PC-9 (cell line): ENCODE measurements around the gene MS4A7. TPM values are rescaled to one million over a fixed set of nuclear protein-coding genes. Genes with fewer than 3 reads are reported as not detected.

Experiments
- BruUV-seq: library from RNA; stranded (reverse); fragments of 400-500 nt; replicated peaks from 2 replicates; lab custom pipeline; 2021; lab: Mats Ljungman, UMichigan
- CTCF ChIA-PET: fragments of 300-600 bp; sonication (Branson Sonifier 250); formaldehyde crosslinking; loops from one replicate; lab custom pipeline; 2022; ENCODE audit warnings: antibody characterized with exemption; lab: Charles Lee
- POLR2A ChIA-PET: fragments of 300-600 bp; sonication (Branson Sonifier 250); formaldehyde crosslinking; loops from one replicate; lab custom pipeline; 2022; ENCODE audit warnings: antibody characterized with exemption; ENCODE audit not compliant: unreplicated experiment; lab: Charles Lee
- DNase-seq, 2 experiments: peaks; one replicate each; pipeline versions ENCODE4 v3.0.0 to v3.0.0-alpha.2; 2015 to 2022; ENCODE audit warnings: mixed read lengths in 1 of 2
- H2AFZ ChIP-seq: fragments of 200-600 bp; sonication (generic); 2 replicates; pipeline ENCODE4 v1.8.1; 2017; ENCODE audit warnings: antibody characterized with exemption
- H3F3A ChIP-seq: fragments of 200-600 bp; sonication (generic); 2 replicates; pipeline ENCODE4 v1.8.1; 2017; ENCODE audit warnings: antibody characterized with exemption, mild to moderate bottlenecking, low read depth; ENCODE audit not compliant: insufficient read depth
- H3K27ac ChIP-seq: fragments of 200-600 bp; sonication (generic); 2 replicates; pipeline ENCODE4 v1.6.1; 2016; ENCODE audit warnings: mixed run types
- H3K27me3 ChIP-seq: fragments of 200-600 bp; sonication (generic); 2 replicates; pipeline ENCODE4 v1.6.1; 2016; ENCODE audit warnings: low read depth, mixed run types; ENCODE audit not compliant: insufficient read depth
- H3K36me3 ChIP-seq: fragments of 200-600 bp; sonication (generic); 2 replicates; pipeline ENCODE4 v1.6.1; 2016; ENCODE audit warnings: low read depth, mixed run types
- H3K4me1 ChIP-seq: fragments of 200-600 bp; sonication (generic); replicated peaks from 2 replicates; pipeline ENCODE4 v1.6.1; 2016; ENCODE audit warnings: mixed run types; ENCODE audit not compliant: insufficient read depth
- H3K4me2 ChIP-seq: fragments of 200-600 bp; sonication (generic); 2 replicates; pipeline ENCODE4 v1.6.1; 2017; ENCODE audit warnings: mixed run types
- H3K4me3 ChIP-seq: fragments of 200-600 bp; sonication (generic); 2 replicates; pipeline ENCODE4 v1.6.1; 2016; ENCODE audit warnings: mixed run types
- H3K79me2 ChIP-seq: fragments of 200-600 bp; sonication (generic); 2 replicates; pipeline ENCODE4 v1.6.1; 2017; ENCODE audit warnings: low read depth, mixed run types
- H3K9me2 ChIP-seq: fragments of 200-600 bp; sonication (generic); 2 replicates; pipeline ENCODE4 v1.8.1; 2017; ENCODE audit warnings: mild to moderate bottlenecking; ENCODE audit not compliant: insufficient read depth
- H3K9me3 ChIP-seq: fragments of 200-600 bp; sonication (generic); 2 replicates; pipeline ENCODE4 v1.8.1; 2016; ENCODE audit warnings: low read depth; ENCODE audit not compliant: insufficient read depth
- H4K20me1 ChIP-seq: fragments of 200-600 bp; sonication (generic); 2 replicates; pipeline ENCODE4 v1.8.1; 2017; ENCODE audit not compliant: insufficient read depth
- EZH2 ChIP-seq: fragments of 200-600 bp; sonication (generic); IDR thresholded peaks from 2 replicates; pipeline ENCODE4 v1.8.0; 2017; ENCODE audit warnings: antibody characterized with exemption, low read depth
- intact Hi-C: fragments of 100-400 bp; cut with micrococcal nuclease; formaldehyde crosslinking; loops from one replicate; pipeline ENCODE4 v1.10.0; 2022; ENCODE audit not compliant: unreplicated experiment
- total RNA-seq: library from RNA; stranded (reverse); gene quantifications from 2 replicates; pipeline ENCODE4 v1.2.3, GENCODE V29; 2021
- TF ChIP-seq, protein P1 (sequence below): fragments of 200-600 bp; sonication (generic); conservative IDR thresholded peaks from 2 replicates; pipeline ENCODE4 v1.6.1; 2017; ENCODE audit warnings: mixed run types, antibody characterized with exemption, mild to moderate bottlenecking, moderate library complexity

MS4A7 gene
- total RNA-seq, 1 experiment from 2014 or later, result not detected

DNA sequence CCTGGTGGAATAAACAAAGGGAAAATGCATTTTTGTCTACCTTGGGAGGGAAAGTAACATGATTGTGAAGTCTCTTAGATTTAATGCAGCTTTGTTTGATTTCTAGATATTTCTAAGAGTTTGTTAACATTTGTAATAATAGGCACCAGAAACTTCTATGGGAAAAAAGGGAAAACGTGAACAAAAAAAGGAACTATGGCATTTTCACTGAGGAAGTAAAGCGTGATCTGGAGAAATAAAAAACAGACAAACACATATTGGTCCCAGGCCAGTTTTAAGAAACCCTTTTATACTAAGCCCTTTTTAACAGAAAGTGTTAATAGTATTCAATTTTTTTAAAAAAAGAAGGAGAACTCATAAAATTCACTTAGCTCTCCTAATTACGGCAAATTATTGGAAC is 6.9 kb upstream of the MS4A7 start:
- BruUV-seq, result no TSS peak
- Histone ChIP-seq H3K27me3 (peaks cover 63% of the 10 kb centered on the region), H3K27ac (no peak overlapping the region), H3K9me2 (no peaks in the 10 kb centered on the region), H3F3A (no peaks in the 10 kb centered on the region), H3K4me3 (no peak overlapping the region), H3K4me2 (no peak overlapping the region), H3K4me1 (peaks cover 12% of the 10 kb centered on the region; the same call in 1 of the 2 replicates), H4K20me1 (no peaks in the 10 kb centered on the region; the same call in 1 of the 2 replicates), H2AFZ (no peak overlapping the region), H3K79me2 (no peaks in the 10 kb centered on the region), H3K36me3 (no peaks in the 10 kb centered on the region), H3K9me3 (peaks cover 3% of the 10 kb centered on the region; the same call in 1 of the 2 replicates)
- no peak for DNase-seq
- POLR2A ChIA-PET, result no interaction called here
- CTCF ChIA-PET, result no interaction called here
- intact Hi-C loops, result no loop called here
- TF ChIP-seq, protein P1, sequence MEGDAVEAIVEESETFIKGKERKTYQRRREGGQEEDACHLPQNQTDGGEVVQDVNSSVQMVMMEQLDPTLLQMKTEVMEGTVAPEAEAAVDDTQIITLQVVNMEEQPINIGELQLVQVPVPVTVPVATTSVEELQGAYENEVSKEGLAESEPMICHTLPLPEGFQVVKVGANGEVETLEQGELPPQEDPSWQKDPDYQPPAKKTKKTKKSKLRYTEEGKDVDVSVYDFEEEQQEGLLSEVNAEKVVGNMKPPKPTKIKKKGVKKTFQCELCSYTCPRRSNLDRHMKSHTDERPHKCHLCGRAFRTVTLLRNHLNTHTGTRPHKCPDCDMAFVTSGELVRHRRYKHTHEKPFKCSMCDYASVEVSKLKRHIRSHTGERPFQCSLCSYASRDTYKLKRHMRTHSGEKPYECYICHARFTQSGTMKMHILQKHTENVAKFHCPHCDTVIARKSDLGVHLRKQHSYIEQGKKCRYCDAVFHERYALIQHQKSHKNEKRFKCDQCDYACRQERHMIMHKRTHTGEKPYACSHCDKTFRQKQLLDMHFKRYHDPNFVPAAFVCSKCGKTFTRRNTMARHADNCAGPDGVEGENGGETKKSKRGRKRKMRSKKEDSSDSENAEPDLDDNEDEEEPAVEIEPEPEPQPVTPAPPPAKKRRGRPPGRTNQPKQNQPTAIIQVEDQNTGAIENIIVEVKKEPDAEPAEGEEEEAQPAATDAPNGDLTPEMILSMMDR, result no peak
- TF ChIP-seq EZH2, result no peak

DNA sequence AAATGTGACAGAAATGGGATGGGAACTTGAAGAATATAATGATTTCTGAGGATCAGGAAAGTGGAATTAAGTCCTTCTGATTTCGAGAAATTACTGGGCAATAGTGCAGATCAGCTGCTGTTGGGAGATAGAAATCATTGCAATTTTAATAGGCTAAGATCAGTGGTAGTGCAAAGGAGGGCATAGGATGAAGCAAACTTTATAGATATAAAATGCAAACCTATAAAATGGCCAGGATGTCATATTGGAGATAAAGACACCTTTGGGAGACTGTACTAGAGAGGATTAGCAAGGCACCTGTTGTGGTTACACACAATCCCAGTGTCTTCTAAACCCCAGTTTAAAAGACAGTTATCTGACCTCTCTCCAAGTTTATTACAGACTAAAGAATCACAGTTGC is 6.5 kb upstream of the MS4A7 start:
- Histone ChIP-seq H3K27ac (no peak overlapping the region), H3K27me3 (peaks cover 59% of the 10 kb centered on the region), H2AFZ (no peak overlapping the region), H3K4me3 (no peak overlapping the region), H4K20me1 (no peaks in the 10 kb centered on the region; the same call in 1 of the 2 replicates), H3K79me2 (no peaks in the 10 kb centered on the region), H3K36me3 (no peaks in the 10 kb centered on the region), H3K9me3 (peaks cover 3% of the 10 kb centered on the region; the same call in 1 of the 2 replicates), H3K9me2 (no peaks in the 10 kb centered on the region), H3F3A (no peaks in the 10 kb centered on the region), H3K4me2 (no peak overlapping the region), H3K4me1 (peaks cover 12% of the 10 kb centered on the region; the same call in 1 of the 2 replicates)
- ChIA-PET CTCF (no interaction called here), POLR2A (no interaction called here)
- TF ChIP-seq EZH2, result no peak
- TF ChIP-seq, protein P1, result no peak
- BruUV-seq, result no TSS peak
- intact Hi-C loops, result no loop called here
- DNase-seq, result no peak

DNA sequence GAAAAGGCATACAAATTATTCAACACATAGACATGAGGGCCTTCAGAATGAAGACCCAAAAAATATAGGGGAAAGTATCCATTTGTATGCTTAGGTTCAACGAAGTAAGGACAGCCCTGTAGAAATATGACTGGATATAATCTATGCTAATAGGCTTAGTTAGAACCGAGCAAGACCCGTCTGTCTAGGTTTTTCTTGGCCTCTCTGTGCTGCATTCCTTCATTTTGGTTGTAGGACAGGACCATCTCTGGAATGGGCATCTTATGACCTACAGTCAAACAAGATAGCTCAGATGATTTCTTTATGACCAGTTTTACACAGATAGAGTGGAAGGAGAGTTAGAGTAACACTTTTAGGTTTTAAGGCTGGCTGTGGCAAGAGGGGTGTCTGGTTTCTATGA is 5.6 kb upstream of the MS4A7 start:
- H3K36me3 ChIP-seq, result no peaks in the 10 kb centered on the region
- BruUV-seq, result no TSS peak
- ChIA-PET POLR2A (no interaction called here), CTCF (no interaction called here)
- DNase-seq, result no peak
- H3K27me3 ChIP-seq, result peaks cover 50% of the 10 kb centered on the region
- peaks cover 3% of the 10 kb centered on the region; the same call in 1 of the 2 replicates for H3K9me3 ChIP-seq
- H3K9me2 ChIP-seq, result no peaks in the 10 kb centered on the region
- no peak overlapping the region for H3K27ac ChIP-seq
- no peaks in the 10 kb centered on the region; the same call in 1 of the 2 replicates for H4K20me1 ChIP-seq
- H2AFZ ChIP-seq, result no peak overlapping the region
- TF ChIP-seq, protein P1, result no peak
- TF ChIP-seq EZH2, result no peak
- H3K79me2 ChIP-seq, result no peaks in the 10 kb centered on the region
- peaks cover 12% of the 10 kb centered on the region; the same call in 1 of the 2 replicates for H3K4me1 ChIP-seq
- intact Hi-C loops, result no loop called here
- H3K4me3 ChIP-seq, result no peak overlapping the region
- H3K4me2 ChIP-seq, result no peak overlapping the region
- H3F3A ChIP-seq, result no peaks in the 10 kb centered on the region
